GM12878 (cell line): Measurements from ENCODE around the gene GTPBP3. TPM values are rescaled to one million over a fixed set of nuclear protein-coding genes. Genes with fewer than 3 reads are reported as not detected.

Source experiments
- ASH2L ChIP-seq: fragments of 300-600, 200-600 bp; sonication (generic); IDR thresholded peaks from 2 replicates; pipeline ENCODE4 v1.6.1; 2017; ENCODE audit warnings: low read depth, mild to moderate bottlenecking, borderline replicate concordance
- BCL3 ChIP-seq: IDR thresholded peaks from 2 replicates; pipeline ENCODE4 v1.6.1; 2011; ENCODE audit warnings: borderline replicate concordance, low read depth, mild to moderate bottlenecking, moderate library complexity, low read length; ENCODE audit not compliant: insufficient read depth, poor library complexity, severe bottlenecking
- BHLHE40 ChIP-seq, 2 experiments: fragments of 450-650 bp in 1 of 2; IDR thresholded peaks; 2 replicates each; pipeline ENCODE4 v1.6.1; 2011 to 2017; ENCODE audit warnings: low read depth in 2 of 2, borderline replicate concordance in 1 of 2, improper control_type of control experiment in 1 of 2, low read length in 1 of 2, mild to moderate bottlenecking in 1 of 2
- CEBPB ChIP-seq, 2 experiments: fragments of 150-350 bp in 1 of 2; IDR thresholded peaks; 2 replicates each; pipeline ENCODE4 v1.6.1; 2012 to 2014; ENCODE audit warnings: low read depth in 2 of 2, low read length in 2 of 2, borderline replicate concordance in 1 of 2, inconsistent platforms in 1 of 2
- CTCF ChIP-seq, 3 experiments: IDR thresholded peaks in 2 of 3; conservative IDR thresholded peaks in 1 of 3; 2 replicates each; pipeline ENCODE4 v1.5.1; 2011; ENCODE audit warnings: low read depth in 3 of 3, low read length in 3 of 3, mild to moderate bottlenecking in 3 of 3, control low read depth in 2 of 3, moderate library complexity in 2 of 3, inconsistent platforms in 1 of 3, mixed read lengths in 1 of 3; ENCODE audit not compliant: control insufficient read depth in 2 of 3, insufficient read depth in 1 of 3; ENCODE audit errors: extremely low read depth in 1 of 3
- E4F1 ChIP-seq: fragments of 450-650 bp; IDR thresholded peaks from 2 replicates; pipeline ENCODE4 v1.6.1; 2018; ENCODE audit warnings: borderline replicate concordance, mild to moderate bottlenecking; ENCODE audit not compliant: partially characterized antibody
- FOS ChIP-seq: IDR thresholded peaks from 3 replicates; pipeline ENCODE4 v1.6.1; 2011; ENCODE audit warnings: borderline replicate concordance; ENCODE audit not compliant: insufficient read length; ENCODE audit errors: extremely low read depth
- JUNB ChIP-seq: IDR thresholded peaks from 2 replicates; pipeline ENCODE4 v1.6.1; 2016; ENCODE audit warnings: antibody characterized with exemption, mild to moderate bottlenecking
- MAX ChIP-seq: IDR thresholded peaks from 2 replicates; pipeline ENCODE4 v1.6.1; 2012; ENCODE audit warnings: low read depth, low read length, improper control_type of control experiment
- MYB ChIP-seq: fragments of 150-350 bp; IDR thresholded peaks from 2 replicates; pipeline ENCODE4 v1.6.1; 2014; ENCODE audit warnings: mild to moderate bottlenecking, low read depth, low read length, borderline replicate concordance
- NBN ChIP-seq: fragments of 450-650 bp; IDR thresholded peaks from 2 replicates; pipeline ENCODE4 v1.6.1; 2016
- POLR2AphosphoS5 ChIP-seq: IDR thresholded peaks from 2 replicates; pipeline ENCODE4 v1.6.1; 2011; ENCODE audit warnings: mild to moderate bottlenecking, low read length, inconsistent platforms
- RAD51 ChIP-seq: fragments of 450-650 bp; IDR thresholded peaks from 2 replicates; pipeline ENCODE4 v1.6.1; 2016; ENCODE audit warnings: moderate library complexity, mild to moderate bottlenecking, inconsistent platforms
- RFX5 ChIP-seq: IDR thresholded peaks from 2 replicates; pipeline ENCODE4 v1.6.1; 2011; ENCODE audit warnings: low read depth, low read length, improper control_type of control experiment
- SMARCA5 ChIP-seq: fragments of 450-650 bp; IDR thresholded peaks from 2 replicates; pipeline ENCODE4 v1.6.1; 2017; ENCODE audit warnings: mild to moderate bottlenecking
- USF1 ChIP-seq: IDR thresholded peaks from 2 replicates; pipeline ENCODE4 v1.6.1; 2011; ENCODE audit warnings: borderline replicate concordance, low read depth, mild to moderate bottlenecking, moderate library complexity, mixed read lengths, low read length; ENCODE audit not compliant: insufficient read depth; ENCODE audit errors: extremely low read length
- ZBTB4 ChIP-seq: fragments of 450-650 bp; formaldehyde crosslinking; IDR thresholded peaks from 2 replicates; pipeline ENCODE4 v1.4.0; 2022; ENCODE audit warnings: mild to moderate bottlenecking, moderate library complexity
- polyA plus RNA-seq, 11 experiments: library from polyadenylated mRNA; depleted of rRNA in 4 of 11; unstranded in 6 of 11; stranded (reverse) in 5 of 11; fragments of >200 nt; fragmentation: Nextera tagmentation in 4 of 11; fragmentation: Illumina TruSeq in 1 of 11; extraction: Ambion mirVana in 4 of 11; extraction: Trizol in 1 of 11; gene quantifications; 1 replicate in 1 of 11; 2 replicates in 10 of 11; pipeline versions ENCODE4 v1.2.1 to v1.2.3, GENCODE V29; 2011 to 2016; ENCODE audit warnings: inconsistent platforms in 2 of 11, missing spikeins in 2 of 11, low read depth in 1 of 11
- total RNA-seq, 4 experiments: library from RNA; depleted of rRNA in 3 of 4; stranded (reverse); fragments of >200 nt in 3 of 4; fragmentation: Illumina TruSeq in 1 of 4; extraction: Trizol in 1 of 4; gene quantifications; 2 replicates each; pipeline versions ENCODE4 v1.2.1 to v1.2.3, GENCODE V29; 2013 to 2021

Gene GTPBP3
- total and polyA plus RNA-seq, 10 of the 15 experiments (the other 5 are each of a cell fraction or from before 2014, with no cell fraction given): 2.9 to 46.8 (median 15.4) TPM

- TF ChIP-seq SMARCA5 (peak; percentile 30; the same call in 1 of the 2 replicates), JUNB (no peak), RAD51 (no peak), RFX5 (peak; percentile 77), MAX (no peak), E4F1 (peak; percentile 56), USF1 (no peak), ZBTB4 (no peak), BHLHE40 (IDR thresholded peaks at IDR 0.05; ENCODE audit: borderline replicate concordance in 1 of 2, low read depth in 2 of 2, low read length in 1 of 2) (peak in 1 of 2 experiments; percentile 31; a peak in 1 of 4 replicates), ASH2L (no peak), MYB (no peak), FOS (peak; percentile 95), POLR2AphosphoS5 (peak; percentile 81), BCL3 (no peak), CEBPB (IDR thresholded peaks at IDR 0.05; ENCODE audit: borderline replicate concordance in 1 of 2, low read depth in 2 of 2, low read length in 2 of 2) (no peak), NBN (0 out of 2 replicates have a peak, but pooled peaks have one; percentile 34), CTCF (IDR thresholded peaks at IDR 0.05 in 2 of 3, conservative IDR thresholded peaks at IDR 0.05 in 1 of 3; ENCODE audit: control insufficient read depth in 2 of 3, extremely low read depth in 1 of 3, insufficient read depth in 1 of 3, low read depth in 3 of 3, low read length in 3 of 3) (no peak)
These were observed 28.0 kb upstream of the GTPBP3 start, which contains the start of gene DDA1 (continued) for GRCh38 chr19:17309198-17309964.
